NCI-H1417 treated with DMSO at 0.1 percent for 48 hours (cell line): ENCODE results near the gene CABLES2.
A peak's percentile ranks its signal among the peaks of the same experiment; 100 is the strongest.
"Not testable (repeated sequence)": the region's sequence is repeated elsewhere in the genome, so short reads cannot be mapped to it uniquely, and the experiment has no call there.

Source experiments
- DNase-seq: peaks from one replicate; lab custom pipeline; 2025; lab: John Stamatoyannopoulos, UW

CABLES2 gene

DNA sequence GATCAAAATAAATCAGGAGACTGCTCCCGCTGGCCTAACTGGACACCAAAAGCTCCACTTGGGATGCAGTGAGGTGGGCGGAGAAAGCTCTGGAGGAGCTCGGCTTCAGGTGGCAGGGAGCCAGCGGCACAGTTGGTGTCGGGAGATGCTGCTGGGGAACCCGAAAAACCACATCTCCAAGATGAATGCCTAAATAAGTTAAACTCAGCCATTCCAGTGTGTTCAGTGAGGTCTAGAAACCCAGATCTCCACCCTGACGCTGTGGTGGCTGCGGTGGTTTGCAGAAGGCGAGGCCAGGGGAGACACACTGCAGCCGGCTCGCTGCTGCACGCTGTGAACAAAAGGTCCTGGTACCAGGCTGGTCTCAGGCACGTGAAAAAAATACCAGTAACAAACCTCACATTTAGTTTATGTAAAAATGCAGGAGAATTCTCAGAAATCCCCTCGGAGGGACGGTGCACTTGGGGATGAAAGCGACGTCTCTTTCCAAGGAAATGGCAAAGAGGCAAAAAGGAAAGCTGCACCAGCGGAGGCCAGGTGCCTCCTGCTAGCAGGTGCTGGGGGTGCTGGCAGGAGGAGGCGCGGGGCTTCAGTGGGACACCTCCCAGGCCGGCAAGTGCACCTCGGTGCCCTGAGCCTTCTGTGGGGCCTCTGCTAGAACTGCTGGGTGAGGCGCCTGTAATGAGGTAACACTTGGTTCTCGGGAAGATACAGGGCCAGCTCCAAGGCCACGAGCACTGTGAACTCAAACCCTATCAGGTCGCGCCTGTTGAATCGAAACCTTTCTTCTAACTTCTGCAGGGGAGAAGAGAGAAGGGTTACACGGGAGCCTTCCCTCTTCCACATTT lies 16.5 kb downstream of the CABLES2 start:
- DNase-seq: no peak

- DNase-seq: no peak
Observed at GRCh38 chr20:62389601-62390087, 17.4 kb downstream of the CABLES2 start.

DNA sequence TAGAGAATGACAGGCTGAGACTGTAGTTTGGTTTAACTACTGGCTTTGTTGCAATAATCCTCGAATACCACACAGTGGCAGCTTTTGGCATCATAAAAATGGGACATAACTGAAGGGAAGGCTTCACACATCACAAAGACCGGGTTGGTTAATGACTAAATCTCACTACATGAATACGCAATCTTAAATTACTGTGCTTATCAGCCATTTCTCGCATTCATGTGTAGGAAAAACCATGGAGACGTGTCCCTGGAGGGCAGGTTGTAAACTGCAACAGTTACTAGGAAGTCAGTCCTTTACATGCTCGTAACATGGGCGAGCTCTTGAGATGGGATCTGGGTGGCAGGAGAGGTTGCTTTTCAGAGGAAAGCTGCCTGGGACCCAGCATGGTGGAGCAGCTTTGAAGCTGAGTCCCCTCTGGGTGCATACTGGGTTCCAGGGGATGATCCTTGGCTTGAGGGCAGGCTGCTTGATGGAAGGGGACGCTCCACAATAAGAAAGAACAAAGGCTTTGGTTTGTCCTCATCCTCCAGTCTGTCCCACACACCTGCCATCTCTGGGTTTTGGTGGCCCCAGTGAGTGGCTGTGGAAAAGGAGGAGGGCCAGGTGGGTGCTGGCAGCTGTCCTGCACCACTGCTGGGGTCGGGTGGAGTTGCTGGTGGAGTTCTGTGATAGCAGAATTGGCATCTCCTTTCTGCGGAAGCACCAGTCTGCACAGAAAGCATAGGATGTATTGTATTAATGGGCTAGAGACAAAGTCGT lies 18.1 kb downstream of the CABLES2 start:
- DNase-seq: no peak

GRCh38 chr20:62387933-62388635 lies 19.0 kb downstream of the CABLES2 start:
- no peak for DNase-seq

DNA sequence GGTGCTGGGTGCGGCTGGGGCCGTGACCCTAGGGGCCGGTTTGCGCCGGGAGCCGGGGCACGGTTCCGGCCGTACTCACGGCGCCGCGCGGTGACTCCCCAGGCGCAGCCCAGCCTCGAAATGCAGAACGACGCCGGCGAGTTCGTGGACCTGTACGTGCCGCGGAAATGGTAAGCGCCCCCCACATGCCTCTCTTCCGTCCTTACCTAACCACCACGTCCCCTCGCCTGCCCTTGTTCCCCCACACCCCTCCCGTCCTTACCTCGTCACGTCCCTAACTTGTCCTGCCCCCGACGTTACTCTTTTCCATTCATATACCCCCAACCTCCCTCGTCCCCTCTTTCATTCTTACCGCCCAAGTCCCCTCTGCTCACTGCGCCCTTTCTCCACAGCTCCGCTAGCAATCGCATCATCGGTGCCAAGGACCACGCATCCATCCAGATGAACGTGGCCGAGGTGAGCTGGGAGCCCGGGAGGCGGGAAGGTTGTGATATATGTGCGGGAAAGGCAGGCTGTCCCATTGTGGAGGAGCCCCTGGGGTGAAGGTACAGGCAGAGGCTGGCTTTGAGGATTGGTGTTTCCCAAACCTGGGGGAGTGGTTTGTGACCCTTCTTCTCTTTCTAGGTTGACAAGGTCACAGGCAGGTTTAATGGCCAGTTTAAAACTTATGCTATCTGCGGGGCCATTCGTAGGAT lies 19.7 kb downstream of the CABLES2 start:
- DNase-seq: no peak

DNA sequence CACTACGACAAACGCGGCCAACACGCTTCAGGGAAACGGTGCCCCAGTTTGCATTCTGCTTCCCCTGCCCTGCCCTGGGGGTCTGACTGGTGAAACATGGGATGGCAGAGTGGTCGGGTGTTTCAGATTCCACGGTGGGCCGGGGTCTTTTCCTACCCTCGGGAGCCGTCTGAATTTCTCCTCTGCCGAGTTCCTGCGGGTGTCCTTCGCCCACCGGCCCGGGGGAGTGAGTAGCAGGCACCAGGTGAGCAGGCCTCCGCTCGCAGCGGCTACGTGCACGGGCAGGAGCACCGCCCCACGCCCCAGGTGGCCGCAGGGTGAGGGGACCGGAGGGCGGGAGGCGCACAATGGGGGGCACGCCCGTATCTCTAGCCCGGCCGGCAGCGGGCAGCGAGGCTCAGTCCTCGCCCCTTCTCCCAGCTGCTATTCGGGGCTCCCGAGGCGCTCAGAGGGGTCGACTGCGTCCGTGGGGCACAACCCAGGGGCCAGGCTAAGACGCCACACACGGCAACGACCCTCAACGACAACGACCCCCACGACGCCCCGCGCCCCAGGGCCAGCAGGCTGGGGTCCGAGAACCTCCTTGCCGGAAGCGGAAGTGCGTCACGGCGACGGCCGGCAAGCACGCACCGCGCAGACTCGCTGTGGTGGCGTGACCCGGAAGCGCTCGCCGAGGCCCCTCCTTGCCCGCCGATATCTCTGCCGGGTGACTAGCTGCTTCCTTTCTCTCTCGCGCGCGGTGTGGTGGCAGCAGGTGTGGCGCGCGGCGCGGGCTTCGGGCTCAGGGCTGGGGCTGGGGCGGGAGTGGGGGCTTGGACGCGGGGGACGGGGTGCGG lies 20.5 kb downstream of the CABLES2 start, which contains the start of gene RPS21:
TSS of gene RPS21 (plus strand) at position 721 of the 836 bp plus-strand sequence. CDS start 236 bp downstream, outside the sequence.
- peak; percentile 68 for DNase-seq

DNA sequence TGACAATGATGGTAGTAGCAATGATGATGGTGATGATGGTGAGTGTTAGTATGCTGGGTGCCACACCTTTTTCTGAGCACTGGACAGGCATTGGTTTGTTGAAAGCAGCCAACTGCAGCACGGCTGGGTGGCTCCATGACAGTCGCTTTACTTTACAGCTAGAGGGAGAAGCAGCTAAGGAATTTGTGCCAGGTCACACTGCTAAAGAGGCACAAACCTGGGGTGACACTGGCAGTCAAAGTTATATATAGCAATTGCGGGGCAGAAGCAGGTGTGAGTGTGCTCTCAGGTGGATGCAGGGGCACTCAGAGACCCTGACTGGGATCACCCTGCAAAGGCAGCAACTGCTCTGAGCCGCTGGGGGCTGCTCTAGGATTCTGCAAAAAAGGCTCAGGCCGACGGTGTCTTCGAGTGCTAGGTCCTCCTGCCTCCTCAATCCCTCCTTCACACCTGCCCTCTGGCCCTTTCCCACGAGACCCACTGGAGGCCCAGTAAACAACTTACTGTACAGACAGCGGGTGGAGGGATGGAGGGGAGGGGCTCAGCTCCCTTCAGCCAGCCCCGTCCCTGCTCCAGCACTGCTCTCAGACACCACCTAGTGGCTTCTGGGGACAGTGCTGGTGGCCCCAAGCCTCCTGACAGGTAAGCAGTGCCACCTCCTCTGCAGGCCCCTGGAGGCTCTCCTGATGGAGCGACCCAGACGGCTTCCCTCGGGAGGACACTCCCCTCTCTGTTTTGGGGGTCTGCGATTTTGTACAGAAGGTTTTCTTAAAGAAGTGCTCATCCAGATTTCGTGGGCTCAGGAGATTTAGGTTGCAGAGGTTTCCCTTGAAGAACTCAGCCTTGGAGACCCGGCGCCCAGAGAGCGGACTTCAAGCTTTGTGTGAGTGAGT lies 24.5 kb downstream of the CABLES2 start:
- DNase-seq: peak; percentile 41

DNA sequence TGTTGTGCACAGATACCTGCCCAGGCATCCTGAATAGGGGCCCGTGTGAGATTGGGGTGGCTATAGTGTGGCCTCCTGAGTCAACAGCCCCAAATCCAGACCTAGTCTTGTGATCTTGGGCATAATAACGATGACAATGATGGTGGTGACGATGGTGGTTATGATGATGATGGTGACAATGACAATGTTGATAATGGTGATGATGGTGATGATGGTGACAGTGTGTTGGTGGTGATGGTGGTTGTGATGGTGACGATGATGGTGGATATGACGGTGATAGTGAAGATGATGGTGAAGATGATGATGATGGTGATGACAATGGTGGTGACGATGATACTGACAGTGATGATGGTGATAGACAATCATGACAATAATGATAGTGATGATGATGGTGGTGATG lies 25.2 kb downstream of the CABLES2 start:
- no peak for DNase-seq

- no peak for DNase-seq
Observed at GRCh38 chr20:62381202-62381797, 25.8 kb downstream of the CABLES2 start.

DNA sequence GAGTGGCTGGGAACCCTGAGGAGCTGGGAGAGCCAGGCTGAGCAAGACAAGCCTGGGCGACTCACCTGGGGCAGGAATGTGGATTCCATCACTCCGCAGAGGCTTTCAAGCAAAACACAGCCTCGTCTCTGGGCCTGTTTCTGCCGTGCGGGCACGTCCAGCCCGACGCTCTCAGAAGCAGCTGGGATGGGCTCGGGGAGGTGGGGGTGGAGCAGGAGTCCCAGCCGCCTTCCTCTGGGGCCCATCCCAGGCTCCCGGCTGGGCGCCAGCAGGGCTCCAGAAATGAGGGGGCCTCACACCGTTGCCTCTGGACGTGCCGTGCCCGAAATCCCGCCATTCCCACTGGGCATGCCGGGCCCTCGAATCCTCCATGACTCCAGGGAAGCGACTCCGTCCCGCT lies 28.9 kb downstream of the CABLES2 start:
- no peak for DNase-seq

- DNase-seq: no peak
Observed at GRCh38 chr20:62377615-62378178, 29.4 kb downstream of the CABLES2 start.

DNA sequence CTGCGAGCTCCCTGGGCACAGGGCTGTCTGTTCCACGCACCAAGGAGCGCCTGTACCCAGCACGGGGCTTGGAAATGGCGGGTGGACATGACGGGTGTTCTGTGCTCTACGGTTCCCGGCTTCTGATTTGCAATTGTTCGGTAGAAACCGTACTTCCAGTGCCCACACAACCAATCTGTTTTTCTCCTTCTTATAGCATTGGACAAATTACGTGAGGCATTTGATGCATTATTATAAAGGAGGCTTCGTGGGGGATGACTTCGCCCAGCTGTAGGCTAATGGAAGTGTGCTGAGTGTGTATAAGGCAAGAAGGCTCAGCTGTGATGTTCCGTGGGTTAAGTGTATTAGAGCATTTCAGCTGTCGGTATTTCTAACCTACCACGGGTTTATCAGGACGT lies 30.0 kb downstream of the CABLES2 start:
- DNase-seq: no peak

DNA sequence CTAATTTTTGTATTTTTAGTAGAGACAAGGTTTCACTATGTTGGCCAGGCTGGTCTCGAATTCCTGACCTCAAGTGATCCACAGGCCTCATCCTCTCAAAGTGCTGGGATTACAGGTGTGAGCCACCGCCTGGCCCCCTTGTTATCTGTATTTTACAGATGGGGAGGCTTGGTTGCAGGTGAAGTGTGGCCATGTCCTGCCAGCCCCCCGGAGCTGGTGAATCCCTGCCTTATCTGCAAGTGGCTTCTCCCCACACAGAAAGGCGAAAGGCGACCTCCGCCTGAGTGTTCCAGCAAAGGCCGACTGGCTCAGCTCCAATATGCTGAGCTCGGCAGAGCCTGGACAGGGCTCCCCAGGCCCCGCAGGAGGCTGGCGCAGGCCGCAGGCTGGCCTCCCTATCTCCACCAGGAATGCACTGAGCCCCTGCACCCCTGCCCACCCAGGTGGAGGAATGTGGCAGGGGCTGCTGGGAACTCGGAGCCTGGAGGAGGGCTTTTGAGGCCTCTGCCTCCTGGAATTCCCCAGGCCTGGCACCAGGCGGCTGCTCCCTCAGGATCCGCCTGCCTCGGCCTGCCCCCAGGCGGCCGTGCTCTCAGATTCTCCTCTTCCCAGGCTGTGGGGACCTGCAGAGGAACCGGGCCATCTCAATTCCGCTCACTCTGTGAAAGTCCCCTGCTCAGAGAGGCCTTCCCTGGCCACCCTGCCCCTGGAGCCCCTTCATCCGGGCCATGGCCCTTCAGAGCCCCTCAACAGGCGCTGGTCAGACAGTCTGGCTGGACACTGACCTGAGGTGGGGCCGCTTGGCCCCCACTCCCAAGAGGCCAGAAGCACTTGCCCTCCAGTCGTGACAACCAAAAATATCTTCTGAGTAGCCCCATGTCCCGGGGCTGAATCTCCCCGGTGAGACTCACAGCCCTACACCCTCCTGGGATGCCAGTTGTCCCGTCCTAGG lies 30.7 kb downstream of the CABLES2 start:
- no peak for DNase-seq

DNA sequence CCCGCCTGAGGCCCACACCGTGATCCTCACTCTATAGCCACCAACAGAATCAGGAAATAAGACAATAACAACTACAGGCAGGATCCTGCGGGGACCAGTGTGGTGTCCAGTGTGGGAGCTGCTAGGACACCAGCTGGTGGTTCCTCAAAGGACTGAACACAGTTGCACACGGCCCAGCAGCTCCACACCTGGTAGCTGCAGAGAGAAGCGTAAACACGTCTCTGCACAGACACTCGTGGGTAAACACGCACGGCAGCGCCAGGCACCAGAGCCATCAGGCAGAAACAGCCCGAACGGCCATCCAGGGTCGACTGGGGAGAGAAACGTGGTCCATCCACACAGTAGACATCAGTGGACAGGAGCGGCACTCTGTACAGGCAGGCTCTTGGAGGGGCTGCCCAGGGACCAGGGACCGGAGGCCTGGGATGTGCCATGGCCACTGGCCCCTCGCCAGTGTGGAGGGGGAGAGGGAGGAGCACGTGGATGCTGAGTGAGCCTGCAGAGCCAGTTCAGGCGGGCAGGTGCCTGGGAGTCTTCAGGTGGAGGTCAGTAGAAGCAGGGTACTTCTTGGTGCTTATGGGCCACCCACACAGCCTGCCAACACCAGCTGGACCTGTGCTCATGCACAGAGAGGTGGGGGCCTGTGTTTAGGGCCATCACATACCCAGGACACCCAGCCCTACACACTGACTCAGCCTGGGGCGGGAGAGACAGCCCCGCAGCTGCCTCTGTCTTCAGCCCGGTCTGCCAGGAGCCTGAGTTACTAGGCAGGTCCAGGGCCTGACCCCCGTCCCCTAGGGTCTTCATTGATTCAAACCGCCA lies 32.5 kb downstream of the CABLES2 start:
- no peak for DNase-seq

DNA sequence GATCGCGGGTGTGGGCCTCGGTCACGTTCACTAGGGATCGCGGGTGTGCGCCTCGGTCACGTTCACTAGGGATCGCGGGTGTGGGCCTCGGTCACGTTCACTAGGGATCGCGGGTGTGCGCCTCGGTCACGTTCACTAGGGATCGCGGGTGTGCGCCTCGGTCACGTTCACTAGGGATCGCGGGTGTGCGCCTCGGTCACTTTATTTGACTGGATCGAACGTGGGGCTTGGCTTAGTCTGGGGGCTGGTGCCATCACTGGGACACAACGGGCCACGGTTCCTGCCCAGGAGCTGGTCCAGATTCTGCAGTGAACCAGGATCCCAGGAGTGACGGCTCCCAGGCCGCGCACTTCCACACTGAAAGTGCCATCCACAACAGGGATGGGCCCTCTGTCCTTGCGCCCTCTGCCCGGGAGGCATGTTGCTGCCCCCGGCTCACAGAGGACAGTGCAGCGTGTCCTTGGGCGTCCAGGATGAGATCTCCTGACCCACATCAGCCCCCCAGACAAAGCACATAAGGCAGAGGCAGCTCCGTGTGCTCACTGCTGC lies 33.4 kb downstream of the CABLES2 start:
- DNase-seq: not testable (repeated sequence)
